Measurements from ENCODE around the gene TMEM82. TPM values are rescaled to one million over a fixed set of nuclear protein-coding genes. Genes with fewer than 3 reads are reported as not detected.

Gene TMEM82
- total and polyA plus RNA-seq, 12 donors, result 0.14 TPM; not detected in 11

- TF ChIP-seq POLR2A (IDR thresholded peaks at IDR 0.05), result no peak
- TF ChIP-seq CTCF (IDR thresholded peaks at IDR 0.05), result no peak
- no peaks in the 10 kb centered on the region for H3K9me3 ChIP-seq (replicated peaks in 1 of 3)
- intact Hi-C loops (cut with DNase I), result no loop called here
- peaks cover 21 to 56% of the 10 kb centered on the region in 2 donors for H3K4me1 ChIP-seq (replicated peaks in 1 of 2)
- WGBS, 4 donors, result 77 to 84% (median 78%) methylated on average over 6 of the region's 6 CpGs
- no peaks in the 10 kb centered on the region for H3K27me3 ChIP-seq
- DNase-seq, result no peak
- peak overlapping the region in 2 of 5 donors; percentile 12 to 26 for H3K27ac ChIP-seq
- H3K4me3 ChIP-seq, result no peak overlapping the region
- peaks cover 0 to 6% of the 10 kb centered on the region in 2 donors for H3K36me3 ChIP-seq (replicated peaks in 1 of 2)
Observed at GRCh38 chr1:15700508-15700907, 41.8 kb upstream of the TMEM82 start.

- Histone ChIP-seq H3K27ac (peak overlapping the region in 2 of 5 donors; percentile 54 to 95), H3K9me3 (replicated peaks in 1 of 3) (no peaks in the 10 kb centered on the region), H3K27me3 (no peaks in the 10 kb centered on the region), H3K4me1 (replicated peaks in 1 of 2) (peaks cover 21 to 56% of the 10 kb centered on the region in 2 donors), H3K36me3 (replicated peaks in 1 of 2) (peaks cover 0 to 1% of the 10 kb centered on the region in 2 donors), H3K4me3 (no peak overlapping the region)
- intact Hi-C loops (cut with DNase I), result no loop called here
- no peak for TF ChIP-seq CTCF (IDR thresholded peaks at IDR 0.05)
- TF ChIP-seq POLR2A (IDR thresholded peaks at IDR 0.05), result no peak
- WGBS, 4 donors, result 79 to 91% (median 86%) methylated on average over 4 to 8 of the region's 8 CpGs
- DNase-seq, result no peak
Observed at GRCh38 chr1:15701784-15702183, 40.5 kb upstream of the TMEM82 start.

- intact Hi-C loops (cut with DNase I), result no loop called here
- WGBS, 4 donors, result 51 to 65% (median 59%) methylated on average over 14 to 19 of the region's 19 CpGs
- H3K36me3 ChIP-seq (replicated peaks in 1 of 2), result no peaks in the 10 kb centered on the region
- peaks cover 21 to 54% of the 10 kb centered on the region in 2 donors for H3K4me1 ChIP-seq (replicated peaks in 1 of 2)
- H3K27me3 ChIP-seq, result no peaks in the 10 kb centered on the region
- peak in 4 of 6 experiments; percentile 4 to 30 (median 20) for TF ChIP-seq CTCF (IDR thresholded peaks at IDR 0.05)
- no peak for TF ChIP-seq POLR2A (IDR thresholded peaks at IDR 0.05)
- DNase-seq, result peak in 4 of 7 donors; percentile 47 to 53 (median 49)
- peak overlapping the region; percentile 68 to 95 (median 87) for H3K27ac ChIP-seq
- no peaks in the 10 kb centered on the region for H3K9me3 ChIP-seq (replicated peaks in 1 of 3)
- peak overlapping the region in 1 of 4 donors; percentile 23 for H3K4me3 ChIP-seq
Observed at GRCh38 chr1:15702722-15703550, 39.4 kb upstream of the TMEM82 start.

GRCh38 chr1:15703562-15703961, 38.7 kb upstream of the TMEM82 start:
- Histone ChIP-seq H3K9me3 (replicated peaks in 1 of 3) (no peaks in the 10 kb centered on the region), H3K36me3 (replicated peaks in 1 of 2) (no peaks in the 10 kb centered on the region), H3K4me1 (replicated peaks in 1 of 2) (peaks cover 21 to 49% of the 10 kb centered on the region in 2 donors), H3K27me3 (no peaks in the 10 kb centered on the region), H3K27ac (peak overlapping the region; percentile 68 to 95 (median 87)), H3K4me3 (peak overlapping the region in 1 of 4 donors; percentile 23)
- intact Hi-C loops (cut with DNase I), result no loop called here
- TF ChIP-seq POLR2A (IDR thresholded peaks at IDR 0.05), result peak; percentile 6 to 77
- TF ChIP-seq CTCF (IDR thresholded peaks at IDR 0.05), result no peak
- peak; percentile 73 to 89 (median 87) for DNase-seq
- 8 to 24% (median 20%) methylated on average over 7 to 9 of the region's 9 CpGs for WGBS, 4 donors
